Measurements from ENCODE around the gene VPS26A. TPM values are rescaled to one million over a fixed set of nuclear protein-coding genes. Genes with fewer than 3 reads are reported as not detected.
A peak's percentile ranks its signal among the peaks of the same experiment; 100 is the strongest.
"Not testable (repeated sequence)": the region's sequence is repeated elsewhere in the genome, so short reads cannot be mapped to it uniquely, and the experiment has no call there.

The VPS26A gene
- total RNA-seq, 2 donors from 2014 or later: 44.2 to 58.2 TPM

DNA sequence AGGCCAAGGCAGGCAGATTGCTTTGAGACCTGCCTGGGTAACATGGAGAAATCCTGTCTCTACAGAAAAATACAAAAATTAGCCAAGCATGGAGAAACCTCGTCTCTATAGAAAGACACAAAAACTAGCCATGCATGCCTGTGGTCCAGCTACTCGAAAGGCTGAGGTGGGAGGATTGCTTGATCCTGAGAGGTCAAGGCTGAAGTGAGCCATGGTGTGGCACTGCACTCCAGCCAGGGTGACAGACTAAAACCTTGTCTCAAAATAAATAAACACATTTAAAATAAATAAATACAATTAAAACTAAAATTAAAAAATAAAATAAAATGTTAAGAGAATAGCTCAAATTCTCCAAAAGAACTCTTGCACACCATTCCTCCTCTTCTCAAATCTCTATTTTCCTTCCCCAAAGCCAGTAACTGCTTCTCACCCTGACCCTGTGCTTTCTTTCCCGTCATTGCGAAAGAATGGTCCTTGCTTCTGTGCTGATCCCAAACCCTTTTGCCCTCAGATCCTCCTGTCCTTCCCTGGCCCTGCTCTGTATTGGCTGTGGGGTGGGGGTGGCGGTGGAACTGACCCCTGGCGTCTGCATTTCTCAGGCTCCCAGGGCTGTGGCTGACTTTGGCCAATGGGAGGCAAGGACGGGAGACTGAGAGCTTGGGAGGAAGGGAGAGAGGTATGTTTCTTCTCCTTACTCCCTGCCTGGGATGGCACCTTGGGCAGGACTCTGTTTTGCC lies 23.7 kb upstream of the VPS26A start:
- DNase-seq (ENCODE audit: low spot score): no peak
- intact Hi-C loops (cut with DNase I): no loop called here

DNA sequence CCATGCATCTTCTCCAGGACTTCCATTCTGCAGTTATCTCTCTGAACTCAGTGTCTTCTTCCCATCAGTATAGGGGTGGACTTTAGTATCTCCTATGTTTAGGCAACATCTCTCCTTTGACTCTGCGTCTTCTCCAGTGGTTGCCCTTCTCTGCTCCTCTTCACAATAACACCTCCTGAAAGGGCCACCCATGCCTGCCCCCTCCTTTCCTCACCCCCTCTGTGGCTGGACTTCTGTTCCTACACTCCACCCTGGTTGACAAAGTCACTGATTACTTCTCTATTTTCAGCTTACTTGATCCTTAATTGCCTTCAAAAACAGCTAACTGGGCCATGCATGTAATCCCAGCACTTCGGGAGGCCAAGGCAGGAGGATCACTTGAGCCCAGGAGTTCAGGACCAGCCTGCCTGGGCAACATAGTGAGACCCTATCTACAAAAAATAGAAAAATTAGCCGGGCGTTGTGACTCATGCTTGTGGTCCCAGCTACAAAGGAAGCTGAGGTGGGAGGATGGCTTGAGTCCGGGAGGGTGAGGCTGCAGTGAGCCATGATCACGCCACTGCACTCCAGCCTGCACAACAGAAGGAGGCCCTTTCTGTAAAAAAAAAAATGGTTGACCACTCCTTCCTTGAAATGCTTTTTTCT lies 22.4 kb upstream of the VPS26A start:
- no peak for DNase-seq (ENCODE audit: low spot score)
- intact Hi-C loops (cut with DNase I): no loop called here

DNA sequence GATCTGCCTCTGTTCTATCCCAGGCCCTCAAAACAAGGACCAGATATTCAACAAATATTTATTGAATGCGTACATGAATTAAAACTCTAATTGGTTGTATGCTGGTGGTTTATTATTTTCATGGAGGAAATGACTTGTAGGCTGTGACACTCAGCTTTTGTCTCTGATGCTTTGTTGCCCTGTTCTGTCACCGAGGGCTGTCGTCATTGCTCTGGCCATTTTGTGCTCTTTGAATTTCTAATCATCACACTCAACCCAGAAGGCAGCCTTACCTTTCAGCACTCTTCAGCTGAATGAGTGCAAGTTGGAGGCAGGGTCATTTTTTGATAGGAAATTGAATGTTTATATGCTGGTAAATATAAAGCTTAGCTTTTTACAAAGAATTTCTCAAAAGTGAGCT lies 21.5 kb upstream of the VPS26A start:
- intact Hi-C loops (cut with DNase I): no loop called here

DNA sequence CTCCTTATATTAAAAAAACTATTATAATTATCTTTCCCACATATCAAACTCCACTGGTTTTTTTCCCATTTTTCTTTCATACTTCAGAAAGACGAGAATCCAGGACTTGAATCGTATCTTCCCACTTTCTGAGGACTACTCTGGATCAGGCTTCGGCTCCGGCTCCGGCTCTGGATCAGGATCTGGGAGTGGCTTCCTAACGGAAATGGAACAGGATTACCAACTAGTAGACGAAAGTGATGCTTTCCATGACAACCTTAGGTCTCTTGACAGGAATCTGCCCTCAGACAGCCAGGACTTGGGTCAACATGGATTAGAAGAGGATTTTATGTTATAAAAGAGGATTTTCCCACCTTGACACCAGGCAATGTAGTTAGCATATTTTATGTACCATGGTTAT lies 20.2 kb upstream of the VPS26A start:
- no peak for DNase-seq (ENCODE audit: low spot score)
- intact Hi-C loops (cut with DNase I): no loop called here

More for the DNA sequence above, 21.5 kb upstream of the VPS26A start:
- no peak for DNase-seq (ENCODE audit: low spot score)

DNA sequence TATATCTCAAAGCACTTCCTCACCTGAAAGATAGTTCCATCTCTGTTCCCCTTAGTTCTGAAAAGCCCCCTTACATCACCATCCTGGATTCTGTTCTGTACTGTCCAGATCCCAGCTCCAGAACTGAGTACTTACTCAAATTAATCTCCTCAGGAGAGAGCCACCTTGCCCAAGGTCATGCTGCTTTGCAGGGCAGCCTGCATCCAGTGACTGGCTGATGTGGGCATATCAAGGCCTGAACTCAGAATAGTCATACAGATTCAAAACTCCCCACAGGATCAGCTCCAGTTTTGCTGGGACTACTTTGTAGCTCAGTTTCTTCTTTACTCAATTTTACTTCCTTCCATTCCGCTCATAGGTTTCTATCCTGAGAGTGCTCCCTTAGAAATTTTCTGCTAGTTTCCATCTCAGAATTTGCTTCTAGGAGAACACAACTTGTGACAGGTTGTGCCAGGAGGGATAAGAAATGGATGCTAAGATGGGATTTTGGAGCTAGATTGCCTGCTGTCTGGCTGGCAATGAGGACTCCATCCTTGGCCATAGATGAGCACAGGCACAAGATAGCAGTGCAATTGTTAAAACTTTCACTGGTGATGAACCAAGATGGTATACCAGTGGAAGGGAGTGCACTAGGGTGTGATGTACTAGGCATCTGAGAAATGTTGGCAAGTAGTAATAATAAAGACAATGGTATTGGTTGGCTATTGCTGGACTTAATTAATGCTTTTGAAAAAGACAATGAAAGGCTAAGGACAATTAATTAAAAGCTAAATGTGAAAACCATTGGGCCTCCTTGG lies 18.8 kb upstream of the VPS26A start:
- intact Hi-C loops (cut with DNase I): no loop called here
- no peak for DNase-seq (ENCODE audit: low spot score)

DNA sequence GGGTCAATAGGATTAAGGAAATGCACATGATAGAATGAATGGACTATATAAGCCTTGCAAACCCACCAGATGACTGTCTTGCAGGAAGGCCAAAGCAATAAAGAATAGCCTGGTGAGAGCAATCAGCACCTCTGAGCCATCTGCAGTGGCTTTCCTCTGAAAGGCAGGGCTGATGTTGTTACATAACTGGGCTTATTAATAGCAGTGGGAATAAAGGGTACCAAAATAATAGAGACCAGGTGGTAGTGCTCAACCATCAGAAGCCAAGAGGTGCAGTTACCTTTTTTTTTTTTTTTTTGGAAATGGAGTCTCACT lies 16.8 kb upstream of the VPS26A start:
- no peak for DNase-seq (ENCODE audit: low spot score)
- intact Hi-C loops (cut with DNase I): no loop called here

DNA sequence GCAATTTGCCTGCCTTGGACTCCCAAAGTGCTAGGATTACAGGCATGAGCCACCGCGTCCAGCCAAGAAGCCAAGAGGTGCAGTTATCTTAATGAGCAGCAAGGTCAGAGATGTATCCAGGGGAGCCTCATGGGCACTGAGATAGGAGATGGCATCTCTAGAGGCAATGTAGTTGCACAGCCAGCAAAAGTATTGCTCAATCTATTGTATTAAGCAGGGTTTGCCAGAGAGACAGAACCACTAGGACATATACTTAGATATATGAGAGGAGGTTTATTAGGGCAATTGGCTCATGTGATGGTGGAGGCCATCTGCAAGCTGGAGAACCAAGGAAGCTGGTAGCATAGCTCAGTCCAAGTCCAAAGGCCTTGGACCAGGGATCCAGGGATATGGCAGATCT lies 16.3 kb upstream of the VPS26A start:
- intact Hi-C loops (cut with DNase I): no loop called here
- DNase-seq (ENCODE audit: low spot score): no peak

DNA sequence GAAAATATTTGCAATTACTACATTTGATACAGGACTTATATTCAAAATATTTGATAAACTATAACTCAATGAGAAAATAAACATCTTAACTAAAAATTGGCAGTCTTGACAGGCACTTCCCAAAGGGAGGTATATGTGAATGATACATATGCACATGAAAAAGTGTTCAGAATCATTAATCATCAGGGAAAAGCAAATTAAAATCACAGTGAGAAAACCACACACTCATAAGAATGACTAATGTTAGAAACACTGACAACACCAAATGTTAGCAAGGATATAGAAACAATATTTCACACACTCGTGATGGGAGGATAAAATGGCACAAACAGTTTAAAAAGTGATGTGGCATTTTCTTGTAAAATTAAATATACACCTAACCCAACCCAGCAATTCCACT lies 4.1 kb upstream of the VPS26A start:
- intact Hi-C loops (cut with DNase I): no loop called here
- no peak for DNase-seq (ENCODE audit: low spot score)

DNA sequence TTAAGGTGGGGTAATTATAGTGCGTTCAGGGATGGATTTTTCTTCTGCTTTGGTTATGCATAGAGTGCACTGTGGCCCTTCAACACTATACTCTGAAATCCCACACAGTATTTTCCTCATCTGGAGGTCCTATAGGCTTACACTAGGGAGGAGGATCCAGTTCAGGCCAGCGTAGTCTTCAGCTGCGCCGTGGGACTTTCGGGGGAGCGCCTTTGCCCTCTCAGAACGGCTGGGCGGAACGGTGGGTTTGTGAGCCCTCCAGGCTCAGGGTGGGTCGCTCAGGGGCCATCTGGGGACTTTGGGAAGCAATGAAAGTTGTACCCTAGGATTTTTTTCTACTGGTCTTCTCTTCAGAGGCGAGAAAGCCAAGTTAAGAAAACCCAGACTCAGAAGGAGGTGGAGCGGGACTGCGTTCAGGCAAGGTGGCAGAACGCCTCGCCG lies 652 bp upstream of the VPS26A start:
- intact Hi-C loops (cut with DNase I): no loop called here
- DNase-seq (ENCODE audit: low spot score): no peak

DNA sequence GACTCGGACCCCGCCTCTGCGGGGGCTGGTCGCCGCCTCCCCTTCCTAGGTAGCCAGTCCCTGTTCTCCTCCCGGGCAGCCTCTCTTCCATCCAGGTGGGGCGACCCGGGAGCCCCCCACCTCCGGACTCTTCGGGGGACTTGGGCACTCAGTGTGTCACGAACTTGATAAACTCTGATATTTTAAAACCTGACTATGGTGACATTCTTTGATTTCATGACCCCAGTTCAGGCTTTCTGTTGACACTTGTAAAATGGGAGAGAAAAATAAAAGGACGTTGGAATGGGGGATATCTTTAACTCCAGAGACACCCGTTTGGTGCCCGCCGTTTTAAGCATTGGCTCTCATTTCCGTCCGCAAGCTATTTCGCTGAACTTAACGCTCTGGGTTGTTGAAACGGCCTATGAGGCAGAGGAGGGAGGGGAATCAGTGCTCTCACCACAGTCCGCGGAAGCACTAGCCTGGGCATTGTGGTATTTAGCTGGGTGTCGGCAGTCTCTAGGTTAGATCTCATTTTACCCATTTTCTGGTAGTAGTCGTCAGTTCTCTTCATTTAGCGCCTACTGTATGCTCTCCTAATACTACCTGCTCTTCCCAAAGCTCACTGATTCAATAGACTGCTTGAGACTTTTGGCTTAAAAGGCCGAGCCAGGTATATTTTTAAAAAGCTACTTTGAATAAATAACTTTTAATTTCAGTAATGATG lies 738 bp downstream of the VPS26A start:
- intact Hi-C loops (cut with DNase I): no loop called here
- DNase-seq (ENCODE audit: low spot score): peak; percentile 85

DNA sequence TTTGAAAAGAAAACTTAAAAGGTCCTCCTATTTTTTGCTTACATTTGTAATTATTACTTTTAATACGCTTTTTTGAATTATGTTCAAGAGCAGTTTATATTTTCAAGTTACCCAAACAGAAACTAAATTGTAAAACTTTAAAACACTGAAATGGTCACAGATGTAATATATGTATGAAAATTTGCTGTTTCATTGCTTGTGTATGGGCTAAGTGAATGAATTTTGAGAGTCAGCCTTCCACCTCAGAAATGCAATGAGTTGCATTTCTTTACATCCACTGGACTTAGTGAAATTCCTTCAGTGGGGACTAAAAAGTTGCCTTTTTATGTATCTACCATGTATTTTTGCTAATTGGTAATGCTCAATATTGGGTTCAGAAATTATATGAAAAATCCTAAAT lies 1.6 kb downstream of the VPS26A start:
- DNase-seq (ENCODE audit: low spot score): no peak
- intact Hi-C loops (cut with DNase I): no loop called here

DNA sequence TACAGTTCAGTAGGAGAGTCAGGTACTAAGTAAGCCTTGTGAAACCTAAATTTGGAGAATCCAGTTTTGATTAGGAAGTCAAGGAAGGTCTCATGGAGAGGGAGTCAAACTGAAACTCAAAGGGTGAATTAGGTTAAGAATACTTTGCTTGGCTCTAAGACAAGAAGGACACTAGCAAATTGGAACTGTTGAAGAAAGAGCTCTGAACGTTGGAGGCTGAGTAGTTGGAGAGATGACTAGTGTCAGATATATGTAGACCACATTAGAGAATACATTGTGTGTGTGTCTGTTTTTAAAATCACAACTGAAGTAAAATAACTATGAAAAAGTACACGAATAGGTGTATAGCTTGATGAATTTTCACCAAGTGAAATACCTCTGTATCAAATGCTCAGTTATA lies 6.3 kb downstream of the VPS26A start:
- intact Hi-C loops (cut with DNase I): no loop called here
- DNase-seq (ENCODE audit: low spot score): no peak

DNA sequence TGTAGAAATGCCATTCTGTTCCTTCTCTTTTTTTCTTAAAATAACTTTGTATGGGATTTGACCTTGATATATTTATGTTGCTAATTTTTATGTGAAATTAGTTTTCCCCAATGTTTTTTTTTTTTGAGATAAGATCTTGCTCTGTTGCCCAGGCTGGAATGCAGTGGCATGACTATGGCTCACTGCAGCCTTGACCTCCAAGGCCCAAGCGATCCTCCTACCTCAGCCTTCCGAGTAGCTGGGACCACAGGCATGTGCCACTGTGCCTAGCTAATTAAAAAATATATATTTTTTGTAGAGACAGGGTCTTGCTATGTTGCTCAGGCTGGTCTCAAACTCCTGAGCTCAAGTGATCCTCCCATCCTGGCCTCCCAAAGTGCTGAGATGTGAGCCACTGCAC lies 16.0 kb downstream of the VPS26A start:
- intact Hi-C loops (cut with DNase I): loop anchor here in 1 of 2 donors (10.0 kb wide), 1 partner anchor 225 kb away; no protein-coding TSS in a partner anchor
- DNase-seq (ENCODE audit: low spot score): no peak

DNA sequence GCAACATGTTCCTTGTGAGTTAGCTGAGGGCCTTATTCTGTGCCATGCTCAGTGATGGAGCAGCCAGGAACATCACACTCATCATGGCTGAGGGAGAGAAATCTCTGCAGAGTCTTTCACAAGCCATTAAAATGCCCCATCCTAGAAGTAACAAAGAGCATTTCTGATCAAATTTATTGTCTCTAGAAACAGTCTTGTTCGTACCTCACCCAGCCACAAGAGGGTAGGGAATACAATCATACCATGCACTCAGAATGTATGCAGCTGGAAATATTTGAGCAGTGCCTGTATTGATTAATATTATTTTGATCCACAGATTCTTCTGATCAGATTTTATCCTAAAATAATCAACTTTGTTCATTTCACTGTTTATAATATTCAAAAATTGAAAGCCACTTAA lies 17.3 kb downstream of the VPS26A start:
- intact Hi-C loops (cut with DNase I): loop anchor here in 1 of 2 donors (10.0 kb wide), 1 partner anchor 223 kb away; no protein-coding TSS in a partner anchor
- DNase-seq (ENCODE audit: low spot score): no peak

DNA sequence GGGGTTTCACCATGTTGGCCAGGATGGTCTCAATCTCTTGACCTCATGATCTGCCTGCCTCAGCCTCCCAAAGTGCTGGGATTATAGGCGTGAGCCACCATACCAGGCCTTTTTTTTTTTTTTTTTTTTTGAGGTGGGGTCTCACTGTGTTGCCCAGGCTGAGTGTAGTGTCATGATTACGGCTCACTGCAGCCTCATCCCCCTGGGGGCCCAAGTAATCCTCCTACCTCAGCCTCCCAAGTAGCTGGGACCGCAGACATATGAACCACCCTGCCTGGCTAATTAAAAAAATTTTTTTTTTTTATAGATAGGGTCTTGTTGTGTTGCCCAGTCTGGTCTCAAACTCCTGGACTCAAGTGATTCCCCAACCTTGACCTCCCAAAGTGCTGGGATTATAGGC lies 18.1 kb downstream of the VPS26A start:
- intact Hi-C loops (cut with DNase I): loop anchor here in 1 of 2 donors (10.0 kb wide), 1 partner anchor 223 kb away; no protein-coding TSS in a partner anchor
- not testable (repeated sequence) for DNase-seq (ENCODE audit: low spot score)

DNA sequence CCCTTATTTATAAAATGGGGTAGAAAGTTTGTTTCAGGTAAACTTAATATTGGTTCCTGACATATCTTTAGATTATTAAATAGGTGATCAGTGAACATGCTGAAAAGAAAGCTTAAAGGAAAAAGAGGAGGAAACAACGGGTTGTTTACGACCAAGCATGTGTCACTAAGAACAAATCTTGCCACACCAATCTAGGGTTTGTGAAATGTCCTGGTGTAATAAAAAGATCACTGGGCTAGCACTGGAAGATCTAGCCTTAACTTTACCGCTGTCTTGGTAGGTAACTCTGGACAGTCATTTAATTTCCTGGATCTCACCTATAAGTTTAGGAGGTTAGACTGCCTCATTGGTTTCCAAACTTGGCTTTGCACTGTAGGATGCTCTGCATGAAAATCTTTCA lies 19.0 kb downstream of the VPS26A start:
- intact Hi-C loops (cut with DNase I): loop anchor here in 1 of 2 donors (10.0 kb wide), 1 partner anchor 222 kb away; no protein-coding TSS in a partner anchor
- DNase-seq (ENCODE audit: low spot score): no peak

DNA sequence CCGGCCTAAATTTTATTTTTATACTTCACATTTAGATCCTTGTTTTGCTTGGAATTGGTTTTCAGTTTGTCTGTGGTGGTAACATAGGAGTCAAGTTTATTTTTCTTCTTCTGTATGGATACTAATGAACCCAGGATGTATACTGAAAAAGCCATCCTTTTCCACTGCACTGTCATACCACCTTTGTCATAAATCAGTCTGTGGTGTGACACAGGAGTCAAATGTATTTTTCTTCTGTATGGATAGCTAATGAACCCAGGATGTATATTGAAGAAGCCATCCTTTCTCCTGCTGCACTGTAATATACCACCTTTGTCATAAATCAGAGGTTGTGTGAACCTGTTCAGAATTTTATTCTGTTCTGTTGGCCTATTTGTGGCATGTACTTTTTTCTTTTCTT lies 21.4 kb downstream of the VPS26A start:
- intact Hi-C loops (cut with DNase I): loop anchor here in 1 of 2 donors (10.0 kb wide), 1 partner anchor 219 kb away; no protein-coding TSS in a partner anchor

DNA sequence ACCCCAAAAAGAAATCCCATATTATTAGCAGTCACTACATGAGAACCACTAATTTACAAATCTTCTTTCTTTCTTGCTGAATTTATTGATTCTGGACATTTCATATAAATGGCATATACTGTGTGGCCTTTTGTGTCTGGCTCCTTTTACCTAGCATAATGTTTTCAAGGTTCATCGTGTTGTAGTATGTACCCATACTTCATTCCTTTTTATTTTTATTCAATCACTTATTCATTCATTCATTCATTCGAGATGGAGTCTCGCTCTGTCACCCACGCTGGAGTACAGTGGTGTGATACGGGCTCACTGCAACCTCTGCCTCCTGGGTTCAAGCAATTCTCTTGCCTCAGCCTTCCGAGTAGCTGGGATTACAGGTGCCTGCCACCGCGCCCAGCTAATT lies 21.9 kb downstream of the VPS26A start:
- DNase-seq (ENCODE audit: low spot score): no peak
- intact Hi-C loops (cut with DNase I): loop anchor here in 1 of 2 donors (10.0 kb wide), 1 partner anchor 219 kb away; no protein-coding TSS in a partner anchor

More for the DNA sequence above, 21.4 kb downstream of the VPS26A start:
- no peak for DNase-seq (ENCODE audit: low spot score)

DNA sequence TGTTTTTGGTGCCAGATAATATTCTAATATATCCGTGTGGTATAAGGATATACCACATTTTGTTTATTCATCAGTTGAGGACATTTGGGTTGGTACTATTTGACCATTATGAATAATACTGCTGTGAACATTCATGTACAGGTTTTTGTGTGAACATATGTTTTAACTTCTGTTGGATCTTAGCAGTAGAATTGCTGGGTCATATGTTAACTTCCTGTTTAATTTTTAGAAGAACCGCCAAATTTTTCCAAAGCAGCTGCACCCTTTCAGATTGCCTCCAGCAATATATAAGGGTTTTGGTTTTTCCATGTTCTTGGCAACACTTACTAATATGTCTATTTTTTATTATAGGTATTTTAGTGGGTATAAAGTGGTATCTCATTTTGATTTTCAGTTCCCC lies 22.8 kb downstream of the VPS26A start:
- DNase-seq (ENCODE audit: low spot score): no peak

More for the DNA sequence above, 22.8 kb downstream of the VPS26A start:
- intact Hi-C loops (cut with DNase I): loop anchor here in 1 of 2 donors (10.0 kb wide), 1 partner anchor 218 kb away; no protein-coding TSS in a partner anchor
